ENCODE data around the gene INPP4B. TPM values are rescaled to one million over a fixed set of nuclear protein-coding genes. Genes with fewer than 3 reads are reported as not detected.

INPP4B gene
- total RNA-seq, 1 experiment from 2014 or later: 0.07 TPM

GRCh38 chr4:141999446-142000143, 846.5 kb downstream of the INPP4B start:
- Histone ChIP-seq H3K14ac (ENCODE audit: insufficient read depth, low read length) (no peak overlapping the region), H2BK15ac (ENCODE audit: low read depth, low read length) (no peak overlapping the region), H3K79me1 (ENCODE audit: insufficient read depth, low read depth, low read length, poor library complexity, severe bottlenecking) (no peaks in the 10 kb centered on the region), H3K9me3 (ENCODE audit: control insufficient read depth, low read depth, low read length) (no peaks in the 10 kb centered on the region), H2AK5ac (ENCODE audit: insufficient read length, low read length) (no peak overlapping the region), H4K20me1 (ENCODE audit: control insufficient read depth, insufficient read depth, insufficient read length) (no peaks in the 10 kb centered on the region), H3T11ph (ENCODE audit: low read length) (no peak overlapping the region), H2BK12ac (ENCODE audit: insufficient read length, low read depth, low read length) (no peak overlapping the region), H2BK5ac (ENCODE audit: insufficient read length, low read length) (no peak overlapping the region), H2BK20ac (ENCODE audit: low read depth, low read length, poor library complexity, severe bottlenecking) (no peak overlapping the region), H3K4me2 (ENCODE audit: insufficient read depth, insufficient read length, low read length) (no peak overlapping the region), H2BK120ac (ENCODE audit: low read depth, low read length, poor library complexity, severe bottlenecking) (no peak overlapping the region), H4K91ac (ENCODE audit: insufficient read length, low read depth, low read length) (no peak overlapping the region), H3K23me2 (ENCODE audit: insufficient read length, low read depth, low read length, poor library complexity, severe bottlenecking) (no peaks in the 10 kb centered on the region), H3K79me2 (ENCODE audit: insufficient read depth, low read length) (no peaks in the 10 kb centered on the region), H2AFZ (ENCODE audit: low read length) (no peak overlapping the region), H3K27me3 (ENCODE audit: insufficient read depth, low read length) (no peaks in the 10 kb centered on the region), H3K9ac (ENCODE audit: extremely low read depth, insufficient read length, low read length) (no peak overlapping the region), H3K4ac (ENCODE audit: low read depth, low read length) (no peak overlapping the region), H3K4me1 (ENCODE audit: insufficient read depth, low read length) (no peaks in the 10 kb centered on the region), H4K8ac (replicated peaks; ENCODE audit: insufficient read length, low read depth, low read length) (no peak overlapping the region), H3K56ac (ENCODE audit: insufficient read length, low read depth, low read length) (no peak overlapping the region), H3K18ac (ENCODE audit: insufficient read length, low read depth, low read length) (no peak overlapping the region), H4K5ac (ENCODE audit: insufficient read length, low read depth, low read length) (no peak overlapping the region), H3K23ac (ENCODE audit: insufficient read length, low read depth, low read length) (no peak overlapping the region), H3K27ac (ENCODE audit: insufficient read length, low read depth, low read length) (no peak overlapping the region)
- no peak overlapping the region for H3K4me3 Mint-ChIP-seq
- no peak for DNase-seq
- peaks cover 28 to 48% of the 10 kb centered on the region in 2 experiments for H3K9me3 Mint-ChIP-seq
- peaks cover 2 to 18% (median 7%) of the 10 kb centered on the region in 3 experiments; a peak in 5 of 7 replicates for H3K36me3 Mint-ChIP-seq (ENCODE audit: insufficient read depth in 1 of 3, low read depth in 3 of 3)
- no peak overlapping the region for H3K27ac Mint-ChIP-seq
- no peak for TF ChIP-seq CTCF (conservative IDR thresholded peaks at IDR 0.05)
- no CpG with 5 or more reads among the region's 5 CpGs for WGBS (ENCODE audit: extremely low coverage, insufficient read length, low lambda C conversion rate)
- no peaks in the 10 kb centered on the region for H3K27me3 Mint-ChIP-seq (ENCODE audit: low read depth)
- H3K4me1 Mint-ChIP-seq: no peaks in the 10 kb centered on the region

All from H9 (cell line).